Measurements from ENCODE around the gene GALNT17. TPM values are rescaled to one million over a fixed set of nuclear protein-coding genes. Genes with fewer than 3 reads are reported as not detected.

GALNT17 gene
- total and polyA plus RNA-seq, 2 experiments from 2014 or later = 2.3 to 4.6 TPM

- H3K27me3 ChIP-seq = no peaks in the 10 kb centered on the region
- no peak for DNase-seq (ENCODE audit: low read depth in 1 of 2, low spot score in 1 of 2)
- no peaks in the 10 kb centered on the region for H3K9me3 ChIP-seq (ENCODE audit: low read depth)
- H3K4me3 ChIP-seq = no peak overlapping the region
- H3K27ac ChIP-seq = no peak overlapping the region
- no peak for TF ChIP-seq CTCF (IDR thresholded peaks at IDR 0.05; ENCODE audit: low read depth, low read length)
- no peaks in the 10 kb centered on the region for H3K4me1 ChIP-seq (ENCODE audit: low read depth)
- H3K36me3 ChIP-seq = no peaks in the 10 kb centered on the region
These were observed 140.9 kb downstream of the GALNT17 start for GRCh38 chr7:71272509-71273490.

- H3K36me3 ChIP-seq = no peaks in the 10 kb centered on the region
- DNase-seq (ENCODE audit: low read depth in 1 of 2, low spot score in 1 of 2) = no peak
- no peaks in the 10 kb centered on the region for H3K27me3 ChIP-seq
- no peaks in the 10 kb centered on the region for H3K4me1 ChIP-seq (ENCODE audit: low read depth)
- H3K4me3 ChIP-seq = no peak overlapping the region
- H3K9me3 ChIP-seq (ENCODE audit: low read depth) = no peaks in the 10 kb centered on the region
- no peak overlapping the region for H3K27ac ChIP-seq
- no peak for TF ChIP-seq CTCF (IDR thresholded peaks at IDR 0.05; ENCODE audit: low read depth, low read length)
These were observed 146.3 kb downstream of the GALNT17 start for GRCh38 chr7:71278257-71278656.

- no peaks in the 10 kb centered on the region for H3K36me3 ChIP-seq
- H3K27me3 ChIP-seq = no peaks in the 10 kb centered on the region
- no peak for TF ChIP-seq CTCF (IDR thresholded peaks at IDR 0.05; ENCODE audit: low read depth, low read length)
- H3K27ac ChIP-seq = no peak overlapping the region
- H3K9me3 ChIP-seq (ENCODE audit: low read depth) = no peaks in the 10 kb centered on the region
- no peaks in the 10 kb centered on the region for H3K4me1 ChIP-seq (ENCODE audit: low read depth)
- no peak overlapping the region for H3K4me3 ChIP-seq
- DNase-seq (ENCODE audit: low read depth in 1 of 2, low spot score in 1 of 2) = no peak
These were observed 149.3 kb downstream of the GALNT17 start for GRCh38 chr7:71281261-71281660.

DNA sequence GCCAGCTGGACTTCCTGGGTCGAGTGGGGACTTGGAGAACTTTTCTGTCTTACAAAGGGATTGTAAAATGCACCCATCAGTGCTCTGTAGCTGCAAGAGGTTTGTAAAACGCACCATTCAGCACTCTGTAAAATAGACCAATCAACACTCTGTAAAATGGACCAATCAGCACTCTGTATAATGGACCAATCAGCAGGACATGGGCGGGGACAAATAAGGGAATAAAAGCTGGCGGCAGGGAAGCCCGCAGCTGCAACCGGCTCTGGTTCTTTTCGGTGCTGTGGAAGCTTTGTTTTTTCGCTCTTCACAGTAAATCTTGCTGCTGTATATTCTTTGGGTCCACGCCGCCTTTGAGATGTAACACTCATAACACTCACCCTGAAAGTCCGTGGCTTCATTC, 151.9 kb downstream of the GALNT17 start:
- no peak overlapping the region for H3K27ac ChIP-seq
- H3K9me3 ChIP-seq (ENCODE audit: low read depth) = no peaks in the 10 kb centered on the region
- no peak for TF ChIP-seq CTCF (IDR thresholded peaks at IDR 0.05; ENCODE audit: low read depth, low read length)
- H3K4me3 ChIP-seq = no peak overlapping the region
- DNase-seq (ENCODE audit: low read depth in 1 of 2, low spot score in 1 of 2) = no peak
- H3K4me1 ChIP-seq (ENCODE audit: low read depth) = no peaks in the 10 kb centered on the region
- no peaks in the 10 kb centered on the region for H3K36me3 ChIP-seq
- H3K27me3 ChIP-seq = no peaks in the 10 kb centered on the region

DNA sequence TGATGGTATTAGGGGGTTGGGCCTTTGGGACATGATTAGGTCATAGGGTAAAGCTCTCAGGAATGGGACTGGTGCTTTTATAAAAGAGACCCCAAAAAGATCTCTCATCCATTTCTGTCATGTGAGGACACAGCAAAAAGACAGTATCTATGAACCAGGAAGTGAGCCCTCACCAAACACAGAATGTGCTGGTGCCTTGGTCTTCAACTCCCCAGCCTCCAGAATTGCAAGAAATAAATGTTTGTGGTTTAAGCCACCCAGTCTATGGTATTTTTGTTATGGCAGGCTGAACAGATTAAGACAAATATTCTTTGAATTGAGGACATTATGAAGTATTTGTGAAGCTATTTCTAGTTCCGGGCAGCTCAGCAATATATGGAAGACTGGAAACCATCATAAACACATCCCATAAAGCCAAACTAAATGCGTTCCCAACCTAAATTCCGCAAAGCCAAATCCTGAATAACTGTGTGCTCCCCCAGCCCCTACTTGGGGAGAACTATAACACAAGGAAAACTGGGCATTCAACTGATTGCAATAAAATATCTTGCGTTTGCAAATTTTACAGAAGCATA, 153.7 kb downstream of the GALNT17 start:
- DNase-seq (ENCODE audit: low read depth in 1 of 2, low spot score in 1 of 2) = no peak
- Histone ChIP-seq H3K9me3 (ENCODE audit: low read depth) (no peaks in the 10 kb centered on the region), H3K27ac (no peak overlapping the region), H3K36me3 (no peaks in the 10 kb centered on the region), H3K4me1 (ENCODE audit: low read depth) (no peaks in the 10 kb centered on the region), H3K27me3 (no peaks in the 10 kb centered on the region), H3K4me3 (no peak overlapping the region)
- no peak for TF ChIP-seq CTCF (IDR thresholded peaks at IDR 0.05; ENCODE audit: low read depth, low read length)
